Erythroblast (primary cell): ENCODE data around the gene EPHA2.

Experiments used
- GATA1 ChIP-seq: IDR thresholded peaks from 2 replicates; pipeline ENCODE4 v1.6.1; 2011; ENCODE audit warnings: low read depth, mild to moderate bottlenecking, control low read depth, low read length, moderate library complexity
- POLR2A ChIP-seq: IDR thresholded peaks from 2 replicates; pipeline ENCODE4 v1.6.1; 2011; ENCODE audit warnings: mild to moderate bottlenecking, low read length

DNA sequence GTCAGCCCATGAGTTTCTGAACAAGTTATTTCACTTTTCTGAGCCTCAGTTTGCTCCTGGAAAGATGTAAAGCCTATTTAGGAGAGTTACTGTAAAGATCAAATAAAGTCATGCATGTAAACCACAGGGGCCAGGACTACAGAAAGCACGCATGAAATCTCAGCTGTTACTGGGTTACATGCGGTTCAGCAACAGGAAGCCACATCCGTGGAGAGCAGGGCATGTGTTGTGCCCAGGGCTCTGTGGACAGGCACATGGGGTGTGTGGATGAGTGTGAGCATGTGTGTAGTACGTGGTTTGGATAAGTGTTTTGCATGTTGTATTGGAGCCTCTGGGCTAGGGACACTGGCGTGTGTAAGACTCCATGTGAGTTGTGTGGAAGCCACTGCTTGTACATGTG, 2.2 kb upstream of the EPHA2 start:
- TF ChIP-seq POLR2A (no peak), GATA1 (no peak)
